ENCODE measurements around the gene CDK14.

Gene CDK14

DNA sequence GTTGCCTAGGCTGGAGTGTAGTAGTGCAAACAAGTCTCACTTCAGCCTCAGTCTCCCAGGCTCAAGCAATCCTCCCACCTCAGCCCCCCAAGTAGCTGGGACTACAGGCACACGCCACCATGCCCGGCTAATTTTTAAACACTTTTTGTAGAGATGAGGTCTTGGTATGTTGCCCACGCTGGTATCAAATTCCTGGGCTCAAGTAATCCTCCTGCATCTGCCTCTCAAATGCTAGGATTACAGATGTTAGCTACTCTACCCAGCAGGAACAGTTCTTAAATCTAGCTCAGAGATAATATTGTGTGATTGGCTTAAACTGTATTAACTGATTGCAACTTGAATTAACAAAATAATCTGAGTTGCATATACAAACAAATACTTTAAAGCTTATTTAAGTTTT, 82.9 kb downstream of the CDK14 start:
- DNase-seq (ENCODE audit: low spot score) = no peak

DNA sequence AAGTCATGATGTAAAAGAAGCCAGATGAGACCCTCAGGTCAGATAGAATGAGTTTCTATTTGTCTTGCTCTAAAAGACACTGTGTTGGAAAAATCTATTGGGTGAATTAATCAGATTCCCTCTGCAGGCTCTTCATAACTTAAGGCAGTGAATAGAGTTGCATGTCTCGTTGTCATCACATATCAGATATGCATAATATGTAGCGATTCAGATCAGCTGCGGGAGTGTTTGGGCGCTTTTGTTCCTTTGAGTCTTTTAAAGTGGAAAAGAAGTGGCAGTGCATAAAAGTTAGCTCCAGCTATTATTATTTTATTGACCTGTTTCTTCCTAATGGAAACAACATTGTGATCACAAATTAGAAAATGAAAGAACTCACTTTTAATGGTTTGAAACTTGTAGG, 84.4 kb downstream of the CDK14 start:
- DNase-seq (ENCODE audit: low spot score) = no peak

DNA sequence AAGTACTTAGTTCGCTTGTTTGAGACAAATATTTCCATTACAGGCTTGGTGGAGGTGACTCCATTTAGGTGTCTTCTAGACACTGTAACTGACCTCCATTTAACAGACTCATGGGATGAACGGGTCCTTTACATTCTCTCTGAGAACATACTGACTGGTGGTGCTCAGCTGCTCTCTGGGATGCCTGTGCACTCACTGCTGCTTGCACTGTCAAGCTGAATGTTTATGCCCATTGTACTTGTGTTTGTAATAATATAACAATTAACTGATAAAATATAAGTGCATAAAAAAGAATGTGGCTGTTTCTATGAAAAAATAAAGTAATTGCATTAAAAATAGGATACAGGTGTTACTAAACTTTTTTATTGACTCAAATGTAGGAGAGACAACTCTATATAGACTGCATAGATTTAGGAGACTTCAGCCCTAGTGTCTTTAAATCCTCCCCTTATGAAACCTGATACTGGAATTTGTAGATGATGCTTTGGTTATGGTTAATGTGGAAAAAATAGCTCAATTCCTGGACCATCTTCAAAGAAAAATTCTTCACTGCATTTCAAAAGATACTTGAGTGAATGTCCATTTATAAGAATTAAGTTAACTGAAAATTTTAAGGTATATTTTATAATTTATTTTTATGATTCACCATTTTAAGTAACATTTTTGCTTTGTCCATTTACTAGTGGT, 85.4 kb downstream of the CDK14 start:
- no peak for DNase-seq (ENCODE audit: low spot score)

DNA sequence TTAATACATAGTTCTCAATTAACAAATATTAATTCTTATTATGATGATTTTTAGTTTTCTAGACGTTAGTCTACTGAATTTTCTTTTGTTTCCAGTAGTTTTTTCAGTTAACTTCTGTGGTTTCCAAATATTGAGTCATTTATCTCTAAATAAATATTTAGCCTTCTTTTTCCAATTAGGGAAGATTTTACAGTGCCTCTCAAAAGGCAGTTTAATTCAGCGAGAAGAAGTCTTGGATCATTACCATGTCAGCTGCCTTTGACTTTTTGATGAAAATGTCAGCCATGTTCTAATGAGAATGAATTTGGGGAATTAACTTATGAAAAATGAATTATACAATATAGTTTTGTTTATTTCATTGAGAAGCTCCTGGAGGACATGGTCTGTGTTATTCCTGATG, 90.0 kb downstream of the CDK14 start:
- no peak for DNase-seq (ENCODE audit: low spot score)

DNA sequence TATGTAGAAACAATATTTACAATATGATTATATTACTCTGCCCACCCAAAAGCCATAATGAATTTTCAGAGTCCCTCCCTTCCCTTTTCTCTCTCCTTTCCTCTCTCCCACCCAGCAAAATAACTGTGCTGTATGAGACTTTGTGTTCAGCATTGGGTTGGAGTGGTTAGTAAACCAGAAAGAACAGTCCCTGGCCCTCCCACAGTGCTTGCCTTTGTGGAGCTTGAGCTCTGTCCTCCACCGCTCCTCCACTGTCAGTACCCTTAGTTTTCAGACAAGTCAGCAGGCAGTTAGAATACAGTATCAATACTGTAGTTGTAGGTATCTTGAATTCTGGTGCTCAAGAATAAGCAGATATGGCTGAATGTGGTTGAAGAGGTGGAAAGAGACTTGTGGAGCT, 92.7 kb downstream of the CDK14 start:
- no peak for DNase-seq (ENCODE audit: low spot score)

DNA sequence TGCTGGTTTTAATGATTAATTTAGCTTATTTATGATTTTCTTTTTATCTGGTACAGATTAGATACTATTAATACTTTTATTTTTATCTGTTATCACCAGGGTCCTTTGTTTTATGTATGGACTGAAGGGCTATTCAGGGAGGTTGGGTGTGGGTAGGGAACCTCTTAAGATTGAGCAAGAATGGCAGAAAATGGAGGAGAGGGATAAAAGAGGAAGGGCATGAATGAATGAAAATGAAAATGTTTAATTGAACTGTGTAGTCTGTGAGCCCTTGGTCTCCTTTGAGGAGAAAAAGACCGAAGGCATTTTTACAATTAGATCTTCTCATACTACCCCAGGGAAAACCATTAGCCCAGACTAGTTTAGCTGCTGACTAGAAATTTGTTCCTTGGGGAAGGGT, 93.1 kb downstream of the CDK14 start:
- DNase-seq (ENCODE audit: low spot score) = no peak

DNA sequence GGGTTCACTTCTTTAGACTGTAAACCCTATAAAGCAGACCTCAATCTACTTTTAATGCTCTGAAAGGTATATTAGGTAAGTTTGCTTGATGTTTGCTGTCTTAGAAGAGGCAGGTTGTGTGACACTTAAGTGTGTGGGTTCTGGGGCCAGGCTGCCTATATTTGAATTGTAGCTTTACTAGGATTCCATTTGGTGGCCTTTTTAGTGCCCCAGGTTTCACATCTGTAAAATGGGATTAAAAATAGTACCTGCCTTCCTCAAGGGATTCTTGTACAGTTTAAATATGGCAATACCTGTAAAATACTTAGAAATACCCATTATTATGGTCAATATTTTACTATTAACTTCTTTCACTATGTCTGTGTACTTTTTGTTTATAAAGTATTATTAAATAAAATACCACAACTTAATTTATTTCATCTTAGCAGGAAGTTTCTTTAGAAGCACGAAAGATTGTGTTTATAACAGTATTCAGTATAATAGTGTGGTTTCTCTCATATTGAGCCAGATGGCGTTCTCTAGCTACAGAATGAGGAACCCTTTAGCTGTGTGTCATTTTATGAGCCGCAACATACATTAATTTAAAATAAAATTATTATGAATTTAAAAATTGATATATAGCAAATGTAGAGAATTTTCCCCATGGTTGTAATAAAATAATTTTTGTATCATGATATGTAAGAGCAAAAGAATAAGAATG, 94.2 kb downstream of the CDK14 start:
- DNase-seq (ENCODE audit: low spot score) = no peak

DNA sequence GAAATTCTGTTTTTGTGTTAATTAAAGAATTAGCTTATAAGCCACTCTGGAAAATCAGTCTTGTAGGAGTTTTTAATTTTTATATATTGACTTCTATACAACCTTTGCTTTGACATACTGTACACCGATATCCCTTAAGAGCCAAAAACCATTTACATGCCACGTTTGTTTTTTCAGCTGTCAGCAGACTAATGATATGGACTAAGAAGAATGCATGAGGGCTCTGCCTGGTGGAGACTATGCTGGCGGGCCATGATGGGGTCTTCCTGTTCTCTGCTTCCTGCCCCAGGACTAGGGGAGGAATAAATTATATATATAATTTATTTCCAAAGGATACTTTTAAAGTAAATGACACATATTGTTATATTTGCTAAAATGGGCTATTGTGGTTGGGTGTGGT, 96.3 kb downstream of the CDK14 start:
- DNase-seq (ENCODE audit: low spot score) = no peak

DNA sequence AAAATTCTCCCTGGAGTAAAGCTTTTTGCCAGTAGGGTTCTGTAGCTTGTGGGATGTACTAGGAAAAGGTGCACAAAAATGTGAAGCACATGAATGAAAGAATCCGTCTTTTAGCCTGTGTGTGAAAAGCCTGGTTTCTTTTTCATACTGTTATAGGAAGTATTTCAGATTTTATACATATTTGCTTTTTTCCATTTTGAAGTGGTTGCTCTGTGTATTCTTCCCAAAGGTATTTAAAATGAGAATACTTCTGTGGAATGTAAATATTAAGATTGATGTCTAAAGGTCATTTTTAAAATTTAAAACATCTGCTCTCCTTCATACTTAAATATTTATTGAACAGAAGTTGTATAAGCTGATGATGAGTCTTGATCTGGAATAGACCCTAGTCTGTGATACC, 96.8 kb downstream of the CDK14 start:
- DNase-seq (ENCODE audit: low spot score) = no peak

DNA sequence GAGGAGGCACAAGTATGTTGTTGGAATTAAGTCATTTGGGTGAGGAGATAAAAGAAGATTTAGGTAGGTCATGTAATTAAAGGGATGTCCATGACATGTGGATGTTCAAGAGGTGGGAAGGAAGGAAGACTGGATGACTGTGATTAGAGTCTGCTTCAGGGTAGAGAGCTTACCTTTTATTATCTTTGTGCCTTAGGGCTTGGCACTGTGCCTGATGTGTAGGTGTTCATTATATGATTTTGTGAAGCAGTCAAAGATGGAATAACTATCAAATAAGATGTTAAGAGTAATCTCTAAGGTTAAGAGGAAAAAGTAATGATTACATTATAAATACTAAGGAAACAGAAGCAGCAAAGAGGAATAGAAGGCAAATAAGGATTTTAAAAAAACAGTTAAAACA, 97.8 kb downstream of the CDK14 start:
- DNase-seq (ENCODE audit: low spot score) = no peak

DNA sequence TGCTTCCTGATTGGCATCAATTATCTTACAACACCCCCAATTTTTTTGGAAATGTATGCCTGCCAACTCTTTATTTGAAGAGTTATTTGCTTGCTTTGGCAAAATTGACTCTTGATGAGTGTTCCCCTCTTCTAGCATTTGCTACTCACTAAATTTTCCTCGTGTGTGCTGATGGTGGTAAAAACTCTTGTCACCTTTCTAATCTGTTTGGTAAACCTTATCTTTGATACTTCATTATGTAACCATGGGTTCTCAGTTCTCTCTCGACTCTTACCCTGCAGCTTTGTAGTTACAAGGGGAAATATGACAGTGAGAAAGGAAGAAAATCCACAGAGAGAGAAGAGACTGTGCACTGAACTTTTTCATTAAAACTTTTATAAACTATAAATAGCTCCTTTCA, 102.5 kb downstream of the CDK14 start:
- DNase-seq (ENCODE audit: low spot score) = no peak

DNA sequence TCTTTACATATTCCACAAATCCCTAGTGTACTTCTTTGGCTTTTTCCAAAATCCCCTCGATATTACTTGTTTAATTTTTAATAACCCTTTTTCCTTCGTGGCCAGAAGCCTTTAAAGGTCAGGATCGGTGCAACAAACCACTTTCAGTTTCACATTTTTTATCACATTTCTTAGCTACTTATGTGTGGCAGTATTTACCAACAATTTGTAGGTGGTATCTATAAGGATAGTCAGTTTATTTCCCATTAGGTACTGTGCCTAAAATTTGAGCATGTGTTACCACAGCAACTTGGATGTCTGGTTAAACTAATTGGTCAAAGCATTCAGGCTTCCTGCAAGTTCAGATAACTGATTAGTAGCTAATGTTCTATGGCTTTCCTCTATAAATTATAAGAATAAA, 104.9 kb downstream of the CDK14 start:
- DNase-seq (ENCODE audit: low spot score) = no peak

DNA sequence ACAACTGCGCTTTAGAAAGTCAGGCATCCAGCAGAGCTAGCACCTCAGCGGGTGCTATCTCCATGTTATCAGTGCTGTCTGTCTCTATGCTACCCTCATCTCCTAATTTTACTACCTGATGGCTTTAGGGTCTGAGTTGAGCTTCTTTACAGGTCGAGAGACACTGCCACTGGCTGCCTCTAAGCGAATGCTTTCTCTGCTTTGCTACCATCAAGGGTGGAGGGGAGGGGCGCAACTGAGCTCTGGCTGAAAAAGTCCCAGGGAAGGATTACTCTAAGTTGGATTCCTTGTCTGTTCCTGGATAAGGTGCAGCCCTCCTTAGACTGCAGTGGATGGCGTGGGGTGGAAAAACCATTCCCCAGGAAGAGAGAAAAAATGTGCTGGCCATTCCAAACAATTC, 105.7 kb downstream of the CDK14 start:
- no peak for DNase-seq (ENCODE audit: low spot score)

DNA sequence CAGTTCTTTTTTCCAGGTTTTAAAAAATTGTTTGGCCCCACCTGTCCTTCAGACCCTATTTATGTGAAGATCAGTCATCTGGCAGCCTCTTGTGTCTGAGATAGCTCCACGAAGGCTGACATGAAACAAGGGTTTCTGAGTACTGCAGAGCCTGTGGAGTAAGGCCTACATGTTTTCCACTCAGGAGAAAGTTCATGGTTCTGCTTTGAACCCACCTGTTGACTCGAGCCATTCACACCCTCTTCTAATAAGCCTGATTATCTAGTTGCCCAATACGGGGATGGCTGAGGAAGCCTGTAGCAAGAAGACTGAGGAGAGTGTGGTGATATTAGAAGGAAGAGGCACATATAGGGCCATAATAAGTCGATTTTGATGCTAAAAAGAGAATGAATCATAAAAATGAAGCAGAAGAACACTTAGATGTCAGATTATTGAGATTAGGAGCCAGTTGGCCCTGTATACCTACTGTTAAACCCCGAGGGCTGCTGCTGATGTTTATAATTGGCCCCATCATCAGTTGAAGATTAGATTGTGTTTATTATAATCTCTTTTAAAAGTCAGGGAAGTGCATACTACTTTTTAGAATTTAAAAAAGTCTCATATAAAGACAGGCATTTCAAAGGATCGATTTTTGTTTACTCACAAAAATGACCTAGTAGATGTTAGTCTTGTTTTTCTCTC, 109.4 kb downstream of the CDK14 start:
- no peak for DNase-seq (ENCODE audit: low spot score)

DNA sequence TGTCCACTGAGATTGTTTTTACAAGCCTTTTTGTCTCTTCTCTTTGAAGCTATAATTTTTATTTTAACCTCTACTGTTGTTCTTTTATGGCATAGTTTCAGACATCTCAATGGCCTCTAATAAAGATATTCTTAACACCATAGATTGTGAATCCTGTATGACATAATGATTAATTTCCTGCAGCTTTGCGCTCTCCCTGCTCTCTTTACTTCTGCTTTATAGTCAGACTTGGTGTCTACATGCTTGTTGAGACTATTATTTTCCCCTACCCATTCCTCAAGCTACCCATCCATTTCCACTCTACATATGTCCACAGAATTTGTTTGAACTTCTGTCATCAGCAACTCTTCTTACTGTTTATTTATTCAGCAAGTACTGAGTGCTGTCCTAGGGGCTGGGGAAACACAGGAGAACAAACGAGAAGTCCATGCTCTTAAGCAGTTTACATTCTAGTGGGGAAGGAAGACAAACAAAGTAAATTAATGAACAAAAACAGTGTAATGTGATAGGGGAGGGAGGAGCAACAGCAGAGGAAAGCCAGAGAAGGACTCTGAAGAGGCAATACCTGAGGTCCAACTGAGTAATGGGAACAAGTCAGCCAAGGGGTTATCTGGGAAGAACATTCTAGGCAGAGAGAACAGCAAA, 110.1 kb downstream of the CDK14 start:
- DNase-seq (ENCODE audit: low spot score) = no peak

DNA sequence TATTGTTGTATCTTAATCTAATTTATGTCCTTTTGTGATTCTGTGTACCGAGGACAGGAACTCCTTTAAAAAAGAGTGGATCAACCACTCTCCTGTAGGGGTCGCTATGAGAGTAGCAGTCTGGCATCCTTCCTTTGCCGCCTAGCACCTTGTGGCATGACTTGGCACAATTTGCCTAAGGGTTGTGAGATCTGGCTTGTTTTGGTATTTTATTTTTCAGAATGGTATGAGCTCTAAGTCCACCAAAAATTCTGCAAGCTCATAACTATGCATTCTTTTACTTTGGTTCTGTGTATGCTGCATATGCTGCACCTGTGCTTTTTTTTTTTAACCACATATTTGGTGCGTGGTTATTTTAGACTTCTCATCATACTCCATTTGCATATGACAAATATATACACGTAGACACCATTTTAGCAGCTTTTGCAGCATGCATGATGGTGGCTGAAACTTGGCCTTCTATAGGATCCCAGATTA, 112.8 kb downstream of the CDK14 start:
- DNase-seq (ENCODE audit: low spot score) = no peak

DNA sequence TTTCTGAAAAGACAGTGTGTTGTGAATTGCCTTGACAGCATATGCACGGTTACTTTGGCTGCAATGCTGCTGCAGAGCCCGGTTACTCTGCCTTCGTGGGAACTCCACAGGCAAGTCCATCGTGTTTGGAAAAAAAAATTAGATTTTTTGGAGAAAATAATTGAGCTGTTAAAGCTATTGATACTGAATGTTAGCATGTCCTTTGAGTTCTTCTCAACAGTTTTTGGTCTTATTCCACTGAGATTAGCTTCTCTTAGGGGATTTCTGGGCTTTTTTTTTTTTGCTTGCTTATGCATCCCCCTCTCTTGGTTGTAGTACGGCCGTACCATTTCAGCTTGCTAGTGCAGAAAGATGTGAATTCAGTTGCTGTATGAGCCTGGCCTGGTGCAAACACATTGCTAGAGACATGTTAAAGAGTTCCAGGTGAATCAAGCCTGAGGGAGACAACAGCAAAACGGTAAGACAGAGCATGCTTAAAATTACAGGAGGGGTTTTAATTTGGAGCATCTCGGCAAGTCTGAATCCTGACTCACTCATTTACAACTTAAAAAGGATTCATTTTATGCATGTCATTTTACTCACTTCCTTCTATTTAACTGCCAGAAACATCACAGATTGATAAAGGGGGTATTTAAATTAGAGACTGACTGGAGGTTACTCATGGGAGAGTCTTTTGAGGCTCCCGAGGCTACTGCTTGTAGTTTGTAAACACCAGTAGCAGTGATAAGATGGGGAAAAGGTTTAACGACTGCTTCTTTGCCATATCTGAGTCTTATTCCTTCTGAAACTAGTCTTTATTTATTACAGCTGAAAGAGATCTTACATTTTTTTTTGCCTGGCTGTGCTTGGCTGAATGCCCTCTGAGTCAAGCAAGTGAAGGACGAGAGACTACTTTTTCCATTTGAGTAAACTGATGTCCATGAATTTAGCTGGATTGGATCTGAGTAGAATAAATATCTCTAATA, 113.7 kb downstream of the CDK14 start:
- DNase-seq (ENCODE audit: low spot score) = no peak

DNA sequence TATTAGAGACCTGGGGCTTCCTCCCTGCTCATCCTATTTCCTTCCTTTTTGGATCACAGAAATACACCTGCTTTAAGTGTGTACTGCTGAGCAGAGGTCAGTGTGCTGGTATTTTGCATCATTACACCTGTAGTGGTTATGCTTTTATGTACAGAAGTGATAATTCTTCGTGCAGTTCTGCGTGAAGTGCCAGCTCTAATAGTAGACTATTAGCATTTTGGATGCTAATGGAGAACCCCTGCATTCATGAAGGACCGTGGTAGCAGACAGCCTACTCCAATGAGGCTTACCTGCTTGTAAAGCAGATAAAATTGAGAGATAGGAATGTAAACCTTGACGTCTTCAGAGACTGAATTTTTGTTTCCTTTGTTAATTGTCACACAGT, 114.3 kb downstream of the CDK14 start:
- DNase-seq (ENCODE audit: low spot score) = no peak

DNA sequence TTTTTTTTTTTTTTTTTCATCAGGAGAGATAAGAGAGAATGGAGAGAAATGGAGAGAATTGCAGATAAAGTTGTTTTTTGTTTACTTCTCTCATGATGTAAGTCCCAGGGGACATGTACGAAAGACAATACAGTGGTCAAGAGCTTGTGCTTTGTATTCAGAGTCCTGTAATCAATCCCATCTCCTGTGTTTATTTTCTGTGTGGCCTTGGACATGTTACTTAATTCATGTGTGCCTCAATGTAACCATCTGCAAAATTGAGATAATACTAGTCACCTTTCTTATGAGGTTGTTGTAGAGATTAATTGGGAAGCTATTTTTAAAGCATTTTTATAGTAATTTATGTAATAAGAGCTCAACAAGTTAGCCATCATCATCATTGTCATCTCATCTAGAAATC, 117.5 kb downstream of the CDK14 start:
- DNase-seq (ENCODE audit: low spot score) = no peak

DNA sequence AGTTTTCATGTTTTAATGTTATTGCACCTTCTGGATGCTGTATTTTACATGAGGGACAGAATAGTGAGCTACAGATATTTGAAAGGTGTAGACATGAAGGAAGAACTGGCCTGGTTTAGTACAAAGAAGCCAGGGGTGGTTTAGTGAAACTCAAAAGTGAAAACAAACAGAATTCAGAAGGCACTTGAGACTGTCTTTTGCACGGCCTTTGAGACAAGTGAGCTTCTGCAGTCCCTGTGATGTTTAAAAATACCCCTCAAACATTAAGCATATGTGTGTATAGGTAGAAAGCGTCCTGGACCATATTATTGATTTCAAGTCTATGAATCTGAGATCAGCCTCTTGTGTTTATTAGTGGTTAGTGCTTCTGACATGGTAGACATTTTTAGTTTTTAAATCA, 118.9 kb downstream of the CDK14 start:
- no peak for DNase-seq (ENCODE audit: low spot score)

DNA sequence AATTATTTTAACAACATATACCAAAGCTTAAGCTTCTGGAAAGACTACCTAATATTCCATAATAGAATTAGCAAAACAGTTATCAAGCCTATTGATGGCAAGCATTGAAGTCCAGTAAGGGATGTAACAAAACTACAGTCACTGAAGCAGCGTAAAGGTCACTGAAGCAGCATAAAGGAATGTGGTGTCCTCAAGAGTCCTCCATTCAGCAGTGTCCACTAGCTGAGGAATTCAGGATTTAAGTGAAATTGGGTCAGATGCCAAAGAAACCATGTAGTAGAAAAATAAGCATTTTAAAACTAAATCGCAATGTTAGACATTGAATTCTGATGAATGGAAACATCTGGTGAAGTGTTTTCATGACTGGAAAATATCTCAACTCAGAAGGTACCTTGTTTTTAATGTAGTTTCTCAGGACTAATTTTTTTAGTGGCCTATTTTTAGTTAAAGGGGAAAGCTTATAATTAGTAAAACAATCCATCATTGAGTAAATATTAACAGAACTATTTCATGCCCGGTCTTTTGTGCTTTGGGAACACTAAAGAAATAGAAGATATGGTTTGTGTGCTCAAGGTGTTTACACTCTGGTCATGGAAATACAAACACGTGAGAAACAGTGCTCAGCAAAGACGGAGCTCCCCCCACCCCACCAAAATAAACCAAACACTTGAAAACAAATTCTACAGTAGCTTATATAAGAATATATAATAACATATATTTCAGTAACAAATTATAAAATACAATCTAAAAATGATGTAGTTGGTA, 121.4 kb downstream of the CDK14 start:
- no peak for DNase-seq (ENCODE audit: low spot score)
